ENCODE results near the gene SRF. TPM values are rescaled to one million over a fixed set of nuclear protein-coding genes. Genes with fewer than 3 reads are reported as not detected.
A peak's percentile ranks its signal among the peaks of the same experiment; 100 is the strongest.

Gene SRF
- total and polyA plus RNA-seq, 2 donors (not counting 1 experiment from before 2014, with no cell fraction given) = 21.7 to 22.7 TPM

GRCh38 chr6:43175676-43176422, 4.8 kb downstream of the SRF start:
- no peak overlapping the region for H3K9ac ChIP-seq (ENCODE audit: low read length)

More at GRCh38 chr6:43175676-43176422, 4.8 kb downstream of the SRF start:
- Histone ChIP-seq H3K4me2 (replicated peaks; ENCODE audit: low read depth, low read length, poor library complexity, severe bottlenecking) (no peak overlapping the region), H3K36me3 (replicated peaks in 1 of 2; ENCODE audit: control extremely low read depth in 1 of 2, control insufficient read depth in 1 of 2, extremely low read depth in 1 of 2, insufficient read depth in 2 of 2, low read length in 1 of 2) (peaks cover 0 to 40% of the 10 kb centered on the region in 2 experiments), H2AFZ (ENCODE audit: insufficient read depth, low read depth, low read length, poor library complexity, severe bottlenecking) (no peak overlapping the region), H3K27ac (ENCODE audit: low read length in 2 of 2) (peak overlapping the region; percentile 8 to 90), H3K79me2 (ENCODE audit: control insufficient read depth, insufficient read depth, low read length) (peaks cover 47% of the 10 kb centered on the region), H4K20me1 (ENCODE audit: control insufficient read depth, insufficient read depth, low read length, poor library complexity, severe bottlenecking) (peaks cover 33% of the 10 kb centered on the region), H3K4me1 (ENCODE audit: control insufficient read depth in 2 of 2, insufficient read depth in 2 of 2, low read length in 2 of 2) (peaks cover 30 to 40% of the 10 kb centered on the region in 2 donors), H3K9me3 (ENCODE audit: control extremely low read depth in 1 of 3, control insufficient read depth in 2 of 3, insufficient read depth in 1 of 3, low read length in 2 of 3) (no peaks in the 10 kb centered on the region), H3K27me3 (replicated peaks in 1 of 4; ENCODE audit: control extremely low read depth in 1 of 4, control insufficient read depth in 3 of 4, insufficient read depth in 4 of 4, low read length in 3 of 4) (no peaks in the 10 kb centered on the region), H3K4me3 (ENCODE audit: control extremely low read depth in 1 of 5, extremely low read depth in 1 of 5, insufficient read depth in 1 of 5, low read depth in 2 of 5, low read length in 4 of 5) (no peak overlapping the region)
- ATAC-seq (ENCODE audit: low read depth) = no peak
- peaks cover 41% of the 10 kb centered on the region for H3K4me1 Mint-ChIP-seq
- TF ChIP-seq EZH2 (IDR thresholded peaks at IDR 0.05; ENCODE audit: borderline replicate concordance, insufficient read depth, low read depth, low read length, poor library complexity, severe bottlenecking) (no peak), CTCF (IDR thresholded peaks at IDR 0.05) (no peak)
- intact Hi-C loops (cut with micrococcal nuclease) = no loop called here
- WGBS (ENCODE audit: insufficient coverage) = 94% methylated on average over 9 of the region's 11 CpGs
- H3K9me3 Mint-ChIP-seq (ENCODE audit: insufficient read depth) = no peaks in the 10 kb centered on the region
- peak overlapping the region; percentile 50 for H3K27ac Mint-ChIP-seq
- CTCF ChIA-PET = interaction anchor here (1.2 kb wide), 1 partner anchor 317 kb away, joined by 3 read pairs; no protein-coding TSS in a partner anchor
- H3K4me3 Mint-ChIP-seq = no peak overlapping the region
- POLR2A ChIA-PET = no interaction called here
- no peak for DNase-seq
- no peaks in the 10 kb centered on the region for H3K27me3 Mint-ChIP-seq

Measured in B cell (primary cell).